Omental fat pad (tissue), 4 donors: ENCODE results near the gene MAPK12. TPM values are rescaled to one million over a fixed set of nuclear protein-coding genes. Genes with fewer than 3 reads are reported as not detected.
"Not testable (repeated sequence)": the region's sequence is repeated elsewhere in the genome, so short reads cannot be mapped to it uniquely, and the experiment has no call there.

ENCODE experiments used
- ATAC-seq: fragments of 150-250 bp; one replicate; pipeline ENCODE4 v1.9.1; 2016; ENCODE audit warnings: mild to moderate bottlenecking, moderate library complexity; ENCODE audit not compliant: low FRiP score
- DNase-seq: peaks from one replicate; pipeline ENCODE4 v3.0.0-alpha.2; 2019; ENCODE audit warnings: low spot score
- total RNA-seq, 4 donors: library from RNA; depleted of rRNA; stranded (reverse); fragments of >200 nt; gene quantifications; one replicate each; pipeline ENCODE4 v1.1.0, GENCODE V29; 2016
- TF ChIP-seq, protein P1 (sequence below), 3 donors: fragments of 450-650 bp; IDR thresholded peaks; one replicate each; pipeline ENCODE4 v1.5.1; 2016 to 2017; ENCODE audit warnings: antibody characterized with exemption in 3 of 3, mild to moderate bottlenecking in 3 of 3, moderate library complexity in 2 of 3

MAPK12 gene
- total RNA-seq, 4 donors from 2014 or later: 7.9 to 31.1 (median 17.8) TPM

- TF ChIP-seq, protein P1, sequence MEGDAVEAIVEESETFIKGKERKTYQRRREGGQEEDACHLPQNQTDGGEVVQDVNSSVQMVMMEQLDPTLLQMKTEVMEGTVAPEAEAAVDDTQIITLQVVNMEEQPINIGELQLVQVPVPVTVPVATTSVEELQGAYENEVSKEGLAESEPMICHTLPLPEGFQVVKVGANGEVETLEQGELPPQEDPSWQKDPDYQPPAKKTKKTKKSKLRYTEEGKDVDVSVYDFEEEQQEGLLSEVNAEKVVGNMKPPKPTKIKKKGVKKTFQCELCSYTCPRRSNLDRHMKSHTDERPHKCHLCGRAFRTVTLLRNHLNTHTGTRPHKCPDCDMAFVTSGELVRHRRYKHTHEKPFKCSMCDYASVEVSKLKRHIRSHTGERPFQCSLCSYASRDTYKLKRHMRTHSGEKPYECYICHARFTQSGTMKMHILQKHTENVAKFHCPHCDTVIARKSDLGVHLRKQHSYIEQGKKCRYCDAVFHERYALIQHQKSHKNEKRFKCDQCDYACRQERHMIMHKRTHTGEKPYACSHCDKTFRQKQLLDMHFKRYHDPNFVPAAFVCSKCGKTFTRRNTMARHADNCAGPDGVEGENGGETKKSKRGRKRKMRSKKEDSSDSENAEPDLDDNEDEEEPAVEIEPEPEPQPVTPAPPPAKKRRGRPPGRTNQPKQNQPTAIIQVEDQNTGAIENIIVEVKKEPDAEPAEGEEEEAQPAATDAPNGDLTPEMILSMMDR (IDR thresholded peaks at IDR 0.05): no peak
- DNase-seq (no peak), ATAC-seq (no peak)
Measured at GRCh38 chr22:50208939-50209892, 52.3 kb downstream of the MAPK12 start.

DNA sequence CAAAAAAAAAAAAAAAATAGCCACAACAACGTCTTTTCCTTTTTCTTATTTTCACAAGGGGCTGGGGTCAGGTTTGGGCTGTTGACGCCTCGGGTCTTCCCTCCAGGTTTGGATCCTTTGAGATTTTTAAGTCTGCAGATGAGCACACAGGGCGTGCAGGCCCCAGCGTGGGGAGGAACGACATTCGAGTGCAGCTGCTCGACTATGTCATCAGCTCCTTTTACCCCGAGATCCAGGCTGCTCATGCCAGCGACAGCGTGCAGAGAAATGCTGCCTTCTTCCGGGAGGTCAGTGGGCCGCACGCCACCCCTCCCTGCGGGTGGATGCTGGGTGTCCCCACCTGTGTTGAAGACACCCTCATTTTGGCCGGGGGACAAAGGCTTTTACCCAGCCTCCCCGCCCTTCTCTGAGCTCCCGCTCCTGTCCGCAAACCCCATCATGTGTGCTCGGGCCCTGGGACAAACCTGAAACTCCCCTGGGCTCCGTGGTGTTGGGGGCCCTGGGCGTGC lies 53.0 kb downstream of the MAPK12 start:
- no peak for DNase-seq
- TF ChIP-seq, protein P1 (IDR thresholded peaks at IDR 0.05): no peak
- ATAC-seq: no peak

GRCh38 chr22:50207383-50208140 lies 53.9 kb downstream of the MAPK12 start:
- no peak for DNase-seq
- no peak for ATAC-seq
- TF ChIP-seq, protein P1 (IDR thresholded peaks at IDR 0.05): no peak

DNA sequence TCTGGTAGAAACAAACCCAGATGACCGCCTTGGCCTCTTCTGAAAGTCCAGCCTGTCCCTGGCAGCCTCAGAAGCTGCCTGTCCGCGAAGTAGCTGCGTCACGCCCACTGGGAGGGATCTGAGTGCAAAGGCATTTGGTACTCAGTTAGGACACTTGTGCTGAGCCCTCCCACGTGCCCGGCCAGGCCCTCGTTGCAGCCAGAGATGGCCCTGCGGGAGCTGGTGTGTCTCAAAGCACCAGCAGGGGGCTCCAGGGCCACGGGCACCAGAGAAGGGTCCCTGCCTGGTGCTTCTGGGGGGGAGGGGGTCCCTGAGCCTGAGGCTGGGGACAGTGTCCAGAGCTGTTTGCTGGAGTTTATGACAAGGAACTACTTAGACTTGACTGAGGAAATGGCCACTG lies 54.9 kb downstream of the MAPK12 start:
- no peak for DNase-seq
- TF ChIP-seq, protein P1 (IDR thresholded peaks at IDR 0.05): no peak

GRCh38 chr22:50205781-50206569 lies 55.5 kb downstream of the MAPK12 start:
- TF ChIP-seq, protein P1 (IDR thresholded peaks at IDR 0.05): no peak
- no peak for ATAC-seq
- no peak for DNase-seq

More for the DNA sequence above, 54.9 kb downstream of the MAPK12 start:
- ATAC-seq: no peak

GRCh38 chr22:50204998-50205397 lies 56.5 kb downstream of the MAPK12 start:
- not testable (repeated sequence) for DNase-seq, ATAC-seq
